H9 (cell line): ENCODE data around the gene CAMP. TPM values are rescaled to one million over a fixed set of nuclear protein-coding genes. Genes with fewer than 3 reads are reported as not detected.

Experiments used
- DNase-seq: peaks from one replicate; pipeline ENCODE4 v3.0.0-alpha.2; 2017
- H2AFZ ChIP-seq: one replicate; pipeline ENCODE4 v1.6.1; 2013; ENCODE audit warnings: mild to moderate bottlenecking, low read length, control low read depth, moderate library complexity
- H2AK5ac ChIP-seq: 2 replicates; pipeline ENCODE4 v1.6.1; 2013; ENCODE audit warnings: low read length, control low read depth, mixed read lengths; ENCODE audit not compliant: insufficient read length
- H2BK120ac ChIP-seq: one replicate; pipeline ENCODE4 v1.6.1; 2013; ENCODE audit warnings: low read depth, mild to moderate bottlenecking, low read length, control low read depth, inconsistent platforms; ENCODE audit not compliant: poor library complexity, severe bottlenecking
- H2BK12ac ChIP-seq: 2 replicates; pipeline ENCODE4 v1.6.1; 2013; ENCODE audit warnings: low read length, control low read depth, mixed read lengths, low read depth; ENCODE audit not compliant: insufficient read length
- H2BK15ac ChIP-seq: 2 replicates; pipeline ENCODE4 v1.6.1; 2013; ENCODE audit warnings: low read depth, low read length, control low read depth
- H2BK20ac ChIP-seq: one replicate; pipeline ENCODE4 v1.6.1; 2013; ENCODE audit warnings: low read depth, mild to moderate bottlenecking, low read length, control low read depth, inconsistent platforms; ENCODE audit not compliant: poor library complexity, severe bottlenecking
- H2BK5ac ChIP-seq: 2 replicates; pipeline ENCODE4 v1.6.1; 2013; ENCODE audit warnings: low read length, control low read depth, mixed read lengths; ENCODE audit not compliant: insufficient read length
- H3K14ac ChIP-seq: 2 replicates; pipeline ENCODE4 v1.6.1; 2013; ENCODE audit warnings: low read length, control low read depth; ENCODE audit not compliant: insufficient read depth
- H3K18ac ChIP-seq: 2 replicates; pipeline ENCODE4 v1.6.1; 2013; ENCODE audit warnings: low read depth, mild to moderate bottlenecking, mixed read lengths, low read length, control low read depth; ENCODE audit not compliant: insufficient read length
- H3K23ac ChIP-seq: 2 replicates; pipeline ENCODE4 v1.6.1; 2013; ENCODE audit warnings: low read length, control low read depth, mixed read lengths, low read depth; ENCODE audit not compliant: insufficient read length
- H3K23me2 ChIP-seq: 2 replicates; pipeline ENCODE4 v1.6.1; 2013; ENCODE audit warnings: low read depth, mild to moderate bottlenecking, mixed read lengths, low read length, control low read depth; ENCODE audit not compliant: insufficient read length, poor library complexity, severe bottlenecking
- H3K27ac ChIP-seq: 2 replicates; pipeline ENCODE4 v1.5.1; 2013; ENCODE audit warnings: low read length, control low read depth, mixed read lengths, low read depth; ENCODE audit not compliant: insufficient read length
- H3K27me3 ChIP-seq: 2 replicates; pipeline ENCODE4 v1.6.1; 2013; ENCODE audit warnings: low read length, control low read depth, inconsistent platforms; ENCODE audit not compliant: insufficient read depth
- H3K4ac ChIP-seq: 2 replicates; pipeline ENCODE4 v1.6.1; 2013; ENCODE audit warnings: low read depth, mild to moderate bottlenecking, control low read depth, inconsistent platforms, low read length, moderate library complexity
- H3K4me1 ChIP-seq: 2 replicates; pipeline ENCODE4 v1.6.1; 2013; ENCODE audit warnings: low read length, control low read depth, inconsistent platforms; ENCODE audit not compliant: insufficient read depth
- H3K4me2 ChIP-seq: 2 replicates; pipeline ENCODE4 v1.6.1; 2013; ENCODE audit warnings: low read length, control low read depth, mixed read lengths; ENCODE audit not compliant: insufficient read length, insufficient read depth
- H3K56ac ChIP-seq: 2 replicates; pipeline ENCODE4 v1.6.1; 2013; ENCODE audit warnings: low read depth, mild to moderate bottlenecking, mixed read lengths, low read length, control low read depth; ENCODE audit not compliant: insufficient read length
- H3K79me1 ChIP-seq: 2 replicates; pipeline ENCODE4 v1.6.1; 2013; ENCODE audit warnings: low read depth, mild to moderate bottlenecking, moderate library complexity, low read length, control low read depth, inconsistent platforms; ENCODE audit not compliant: insufficient read depth, poor library complexity, severe bottlenecking
- H3K79me2 ChIP-seq: 2 replicates; pipeline ENCODE4 v1.6.1; 2013; ENCODE audit warnings: low read length, control low read depth, inconsistent platforms; ENCODE audit not compliant: insufficient read depth
- H3K9ac ChIP-seq: 2 replicates; pipeline ENCODE4 v1.6.1; 2013; ENCODE audit warnings: low read length, control low read depth, mixed read lengths; ENCODE audit not compliant: insufficient read length; ENCODE audit errors: extremely low read depth
- H3K9me3 ChIP-seq: one replicate; pipeline ENCODE4 v1.6.1; 2013; ENCODE audit warnings: low read depth, low read length, inconsistent platforms; ENCODE audit not compliant: control insufficient read depth
- H3T11ph ChIP-seq: one replicate; pipeline ENCODE4 v1.6.1; 2013; ENCODE audit warnings: mild to moderate bottlenecking, low read length, control low read depth, inconsistent platforms
- H4K20me1 ChIP-seq: one replicate; pipeline ENCODE4 v1.6.1; 2013; ENCODE audit not compliant: control insufficient read depth, insufficient read length, insufficient read depth
- H4K5ac ChIP-seq: 2 replicates; pipeline ENCODE4 v1.6.1; 2013; ENCODE audit warnings: low read depth, mild to moderate bottlenecking, mixed read lengths, low read length, control low read depth; ENCODE audit not compliant: insufficient read length
- H4K8ac ChIP-seq: replicated peaks from 2 replicates; pipeline ENCODE4 v1.6.1; 2013; ENCODE audit warnings: low read length, control low read depth, mixed read lengths, low read depth; ENCODE audit not compliant: insufficient read length
- H4K91ac ChIP-seq: 2 replicates; pipeline ENCODE4 v1.6.1; 2013; ENCODE audit warnings: low read depth, mild to moderate bottlenecking, moderate library complexity, mixed read lengths, low read length, control low read depth; ENCODE audit not compliant: insufficient read length
- H3K27ac Mint-ChIP-seq, 3 experiments: 2 replicates in 2 of 3; 3 replicates in 1 of 3; pipeline ENCODE4 v1.8.0; 2020 to 2021; ENCODE audit warnings: mixed read lengths in 3 of 3, mild to moderate bottlenecking in 1 of 3, moderate library complexity in 1 of 3
- H3K27me3 Mint-ChIP-seq: 2 replicates; pipeline ENCODE4 v1.8.0; 2021; ENCODE audit warnings: low read depth, mild to moderate bottlenecking, moderate library complexity, mixed read lengths
- H3K36me3 Mint-ChIP-seq, 3 experiments: 2 replicates in 2 of 3; 3 replicates in 1 of 3; pipeline ENCODE4 v1.8.0; 2020 to 2021; ENCODE audit warnings: low read depth in 3 of 3, mixed read lengths in 3 of 3; ENCODE audit not compliant: insufficient read depth in 1 of 3
- H3K4me1 Mint-ChIP-seq, 2 experiments: 2 replicates each; pipeline ENCODE4 v1.8.0; 2020; ENCODE audit warnings: mixed read lengths in 2 of 2
- H3K4me3 Mint-ChIP-seq, 2 experiments: 2 replicates in 1 of 2; 3 replicates in 1 of 2; pipeline ENCODE4 v1.8.0; 2020 to 2021; ENCODE audit warnings: mild to moderate bottlenecking in 2 of 2, mixed read lengths in 2 of 2, moderate library complexity in 1 of 2
- H3K9me3 Mint-ChIP-seq, 2 experiments: 2 replicates in 1 of 2; 3 replicates in 1 of 2; pipeline ENCODE4 v1.8.0; 2020; ENCODE audit warnings: mild to moderate bottlenecking in 2 of 2, mixed read lengths in 2 of 2, moderate library complexity in 1 of 2
- CTCF ChIP-seq: fragments of 200-600 bp; sonication (generic); conservative IDR thresholded peaks from 3 replicates; pipeline ENCODE4 v1.8.0; 2021; ENCODE audit warnings: antibody characterized with exemption, mild to moderate bottlenecking
- WGBS: extraction: QIAGEN DNeasy Blood & Tissue Kit; methylation state at CpG from one replicate; pipeline ENCODE4 v1.1.7; 2013; ENCODE audit warnings: missing lambda C conversion rate, low lambda C conversion rate, mixed read lengths; ENCODE audit not compliant: insufficient read length; ENCODE audit errors: extremely low coverage; 5-methylcytosine and 5-hydroxymethylcytosine counted together
- total RNA-seq: library from RNA; stranded (reverse); gene quantifications from 2 replicates; pipeline ENCODE4 v1.2.1, GENCODE V29; 2021

CAMP gene
- total RNA-seq, 1 experiment from 2014 or later = not detected

DNA sequence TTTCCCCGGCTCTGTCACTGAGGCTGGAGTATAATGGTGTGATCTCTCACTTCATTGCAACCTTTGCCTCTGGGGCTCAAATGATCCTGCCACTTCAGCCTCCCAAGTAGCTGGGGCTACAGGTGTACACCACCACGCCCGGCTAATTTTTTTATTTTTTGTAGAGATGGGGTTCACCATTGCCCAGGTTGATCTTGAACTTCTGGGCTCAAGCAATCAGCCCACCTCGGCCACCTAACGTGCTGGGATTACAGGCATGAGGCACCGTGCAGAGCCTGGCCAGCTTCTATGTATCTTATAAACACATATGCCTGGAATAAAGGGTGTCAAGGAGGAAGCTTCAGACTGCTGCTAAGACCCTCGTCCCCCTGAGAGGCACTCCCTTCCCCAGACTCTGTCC is 21.8 kb downstream of the CAMP start:
- peak overlapping the region in 1 of 3 experiments; percentile 32; a peak in 2 of 7 replicates for H3K27ac Mint-ChIP-seq
- Histone ChIP-seq H3K79me1 (peaks cover 6% of the 10 kb centered on the region), H2AFZ (no peak overlapping the region), H3K27ac (no peak overlapping the region), H2BK20ac (no peak overlapping the region), H2BK5ac (no peak overlapping the region), H2BK12ac (no peak overlapping the region), H3K9me3 (no peaks in the 10 kb centered on the region), H4K5ac (no peak overlapping the region), H3K4me1 (no peaks in the 10 kb centered on the region; the same call in 1 of the 2 replicates), H3K23me2 (no peaks in the 10 kb centered on the region), H3K23ac (no peak overlapping the region), H4K20me1 (peaks cover 2% of the 10 kb centered on the region), H2BK15ac (no peak overlapping the region), H3K4ac (no peak overlapping the region), H3K14ac (no peak overlapping the region), H3T11ph (no peak overlapping the region), H2BK120ac (no peak overlapping the region), H3K18ac (no peak overlapping the region), H3K27me3 (no peaks in the 10 kb centered on the region), H4K91ac (no peak overlapping the region), H3K79me2 (peaks cover 63% of the 10 kb centered on the region), H2AK5ac (no peak overlapping the region), H4K8ac (no peak overlapping the region), H3K9ac (no peak overlapping the region), H3K4me2 (no peak overlapping the region), H3K56ac (no peak overlapping the region)
- no peak for DNase-seq
- no peaks in the 10 kb centered on the region for H3K27me3 Mint-ChIP-seq
- H3K4me3 Mint-ChIP-seq = no peak overlapping the region
- peaks cover 34 to 55% (median 55%) of the 10 kb centered on the region in 3 experiments; a peak in 6 of 7 replicates for H3K36me3 Mint-ChIP-seq
- H3K4me1 Mint-ChIP-seq = peaks cover 31 to 32% of the 10 kb centered on the region in 2 experiments
- H3K9me3 Mint-ChIP-seq = no peaks in the 10 kb centered on the region
- no CpG with 5 or more reads among the region's 7 CpGs for WGBS
- TF ChIP-seq CTCF = no peak
